Keratinocyte (primary cell): ENCODE results near the gene ST3GAL5.

ENCODE experiments used
- EZH2 ChIP-seq: IDR thresholded peaks from one replicate; pipeline ENCODE4 v1.6.1; 2012; ENCODE audit warnings: inconsistent platforms, mild to moderate bottlenecking, low read length, moderate library complexity
- TF ChIP-seq, protein P1 (sequence below), 3 experiments: IDR thresholded peaks in 1 of 3; conservative IDR thresholded peaks in 1 of 3; optimal IDR thresholded peaks in 1 of 3; 2 replicates in 2 of 3; 3 replicates in 1 of 3; pipeline versions ENCODE3 to v1.5.1; 2011; ENCODE audit warnings: low read length in 3 of 3, mild to moderate bottlenecking in 3 of 3, moderate library complexity in 2 of 3, control low read depth in 1 of 3, inconsistent platforms in 1 of 3; ENCODE audit not compliant: insufficient read depth in 2 of 3; ENCODE audit errors: extremely low read depth in 1 of 3

- TF ChIP-seq, protein P1, sequence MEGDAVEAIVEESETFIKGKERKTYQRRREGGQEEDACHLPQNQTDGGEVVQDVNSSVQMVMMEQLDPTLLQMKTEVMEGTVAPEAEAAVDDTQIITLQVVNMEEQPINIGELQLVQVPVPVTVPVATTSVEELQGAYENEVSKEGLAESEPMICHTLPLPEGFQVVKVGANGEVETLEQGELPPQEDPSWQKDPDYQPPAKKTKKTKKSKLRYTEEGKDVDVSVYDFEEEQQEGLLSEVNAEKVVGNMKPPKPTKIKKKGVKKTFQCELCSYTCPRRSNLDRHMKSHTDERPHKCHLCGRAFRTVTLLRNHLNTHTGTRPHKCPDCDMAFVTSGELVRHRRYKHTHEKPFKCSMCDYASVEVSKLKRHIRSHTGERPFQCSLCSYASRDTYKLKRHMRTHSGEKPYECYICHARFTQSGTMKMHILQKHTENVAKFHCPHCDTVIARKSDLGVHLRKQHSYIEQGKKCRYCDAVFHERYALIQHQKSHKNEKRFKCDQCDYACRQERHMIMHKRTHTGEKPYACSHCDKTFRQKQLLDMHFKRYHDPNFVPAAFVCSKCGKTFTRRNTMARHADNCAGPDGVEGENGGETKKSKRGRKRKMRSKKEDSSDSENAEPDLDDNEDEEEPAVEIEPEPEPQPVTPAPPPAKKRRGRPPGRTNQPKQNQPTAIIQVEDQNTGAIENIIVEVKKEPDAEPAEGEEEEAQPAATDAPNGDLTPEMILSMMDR (optimal IDR thresholded peaks at IDR 0.05 in 1 of 3, IDR thresholded peaks at IDR 0.05 in 1 of 3, conservative IDR thresholded peaks at IDR 0.05 in 1 of 3; ENCODE audit: extremely low read depth in 1 of 3, insufficient read depth in 2 of 3, low read length in 3 of 3) = no peak
- no peak for TF ChIP-seq EZH2
Measured at GRCh38 chr2:85937069-85937439, 48.3 kb upstream of the ST3GAL5 start.
